ENCODE data around the gene CYP2F1.

Gene CYP2F1

GRCh38 chr19:41156207-41156606 lies 42.0 kb downstream of the CYP2F1 start:
- H4K20me1 ChIP-seq, result no peaks in the 10 kb centered on the region

DNA sequence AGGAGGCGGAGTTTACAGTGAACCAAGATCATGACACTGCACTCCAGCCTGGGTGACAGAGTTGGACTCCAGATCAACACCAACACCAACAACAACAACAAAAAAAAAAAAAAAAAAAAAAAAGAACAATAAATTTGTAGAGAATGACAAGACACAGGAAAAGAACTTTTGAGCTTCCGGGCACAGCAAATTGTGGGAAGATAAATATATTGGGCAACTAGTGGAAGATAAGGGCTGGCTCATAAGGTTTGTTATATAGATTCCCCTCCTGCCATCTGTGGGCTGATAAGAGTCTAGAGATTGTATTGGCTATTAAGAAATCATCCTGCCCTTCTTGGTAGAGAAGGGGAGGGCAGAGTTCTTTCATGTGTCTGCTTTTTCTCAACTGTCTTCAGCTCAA lies 45.6 kb downstream of the CYP2F1 start:
- no peak overlapping the region for H3K4me2 ChIP-seq

More at GRCh38 chr19:41156207-41156606, 42.0 kb downstream of the CYP2F1 start:
- no peaks in the 10 kb centered on the region for H3K4me1 ChIP-seq
- H3K36me3 ChIP-seq, result no peaks in the 10 kb centered on the region
- no peak overlapping the region for H3K4me2 ChIP-seq
- H3K4me3 ChIP-seq, result no peak overlapping the region
- H3K27ac ChIP-seq, result no peak overlapping the region
- no peaks in the 10 kb centered on the region for H3K27me3 ChIP-seq
- H3K9ac ChIP-seq, result no peak overlapping the region
- H3K9me3 ChIP-seq, result peaks cover 17% of the 10 kb centered on the region
- no peak for TF ChIP-seq Cebpa-rat (IDR thresholded peaks at IDR 0.05)

GRCh38 chr19:41161903-41162302 lies 47.7 kb downstream of the CYP2F1 start:
- H4K20me1 ChIP-seq, result no peaks in the 10 kb centered on the region
- TF ChIP-seq Cebpa-rat (IDR thresholded peaks at IDR 0.05), result no peak
- H3K27me3 ChIP-seq, result no peaks in the 10 kb centered on the region
- H3K4me2 ChIP-seq, result no peak overlapping the region
- no peaks in the 10 kb centered on the region for H3K4me1 ChIP-seq
- no peak overlapping the region for H3K9ac ChIP-seq
- H3K36me3 ChIP-seq, result no peaks in the 10 kb centered on the region
- H3K4me3 ChIP-seq, result no peak overlapping the region
- peaks cover 3% of the 10 kb centered on the region for H3K9me3 ChIP-seq
- H3K27ac ChIP-seq, result no peak overlapping the region

More for the DNA sequence above, 45.6 kb downstream of the CYP2F1 start:
- Histone ChIP-seq H3K9me3 (peaks cover 17% of the 10 kb centered on the region), H3K27me3 (no peaks in the 10 kb centered on the region), H3K4me3 (no peak overlapping the region), H3K9ac (no peak overlapping the region), H3K4me1 (no peaks in the 10 kb centered on the region), H4K20me1 (no peaks in the 10 kb centered on the region), H3K27ac (no peak overlapping the region), H3K36me3 (no peaks in the 10 kb centered on the region)
- TF ChIP-seq Cebpa-rat (IDR thresholded peaks at IDR 0.05), result no peak

GRCh38 chr19:41166944-41167804 lies 52.9 kb downstream of the CYP2F1 start:
- no peaks in the 10 kb centered on the region for H3K4me1 ChIP-seq
- no peak for TF ChIP-seq Cebpa-rat (IDR thresholded peaks at IDR 0.05)
- no peaks in the 10 kb centered on the region for H3K9me3 ChIP-seq
- no peaks in the 10 kb centered on the region for H3K36me3 ChIP-seq
- H3K4me2 ChIP-seq, result no peak overlapping the region
- H3K27ac ChIP-seq, result no peak overlapping the region
- H4K20me1 ChIP-seq, result no peaks in the 10 kb centered on the region
- no peaks in the 10 kb centered on the region for H3K27me3 ChIP-seq
- no peak overlapping the region for H3K9ac ChIP-seq
- no peak overlapping the region for H3K4me3 ChIP-seq

DNA sequence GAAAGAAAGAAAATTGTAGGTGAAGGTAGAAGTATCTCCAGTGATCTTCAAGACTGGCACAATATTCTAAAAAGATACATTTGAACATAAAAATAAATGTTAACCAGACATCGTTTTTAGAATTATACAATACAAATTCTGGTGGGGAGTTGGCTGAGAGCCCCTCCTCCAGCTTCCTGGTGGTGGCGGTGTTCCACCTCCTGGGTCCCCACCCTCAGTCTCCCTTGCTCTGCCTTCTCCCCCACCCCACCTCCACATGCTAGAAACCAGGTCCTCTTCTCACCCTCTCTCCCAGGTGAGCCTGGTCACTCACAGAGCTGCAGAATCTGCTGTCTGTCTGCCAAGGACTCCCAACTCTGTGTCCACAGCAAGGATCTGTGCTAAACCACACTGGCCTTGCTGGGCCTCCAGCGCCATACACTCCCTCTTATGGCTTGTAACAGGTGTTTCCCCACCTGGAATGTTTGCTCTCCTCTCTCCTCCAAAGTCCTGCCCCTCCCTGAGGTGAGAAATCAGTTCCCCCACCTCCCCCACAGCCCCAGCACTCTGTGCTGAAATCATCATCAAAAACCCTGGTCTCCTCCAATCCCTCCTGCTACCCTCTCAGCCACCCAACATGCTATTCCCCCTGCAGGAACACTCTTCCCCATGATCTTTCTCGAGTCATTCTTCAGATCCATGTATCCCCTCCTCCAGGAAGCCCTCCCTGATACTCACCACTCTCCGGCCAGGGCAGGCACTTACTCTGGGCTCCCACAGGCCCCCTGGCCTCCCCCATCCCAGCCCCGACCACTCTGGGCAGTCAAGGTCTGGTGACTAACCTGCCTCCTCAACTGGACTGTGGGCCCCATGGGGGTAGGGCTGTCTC lies 58.3 kb downstream of the CYP2F1 start:
- Histone ChIP-seq H3K4me3 (no peak overlapping the region), H3K36me3 (no peaks in the 10 kb centered on the region), H3K4me2 (no peak overlapping the region), H4K20me1 (no peaks in the 10 kb centered on the region), H3K4me1 (peaks cover 15% of the 10 kb centered on the region), H3K27ac (no peak overlapping the region), H3K27me3 (no peaks in the 10 kb centered on the region), H3K9ac (no peak overlapping the region), H3K9me3 (no peaks in the 10 kb centered on the region)
- no peak for TF ChIP-seq Cebpa-rat (IDR thresholded peaks at IDR 0.05)

GRCh38 chr19:41174297-41174928 lies 60.2 kb downstream of the CYP2F1 start:
- Histone ChIP-seq H3K27me3 (no peaks in the 10 kb centered on the region), H3K4me3 (no peak overlapping the region), H3K9ac (no peak overlapping the region), H3K4me1 (peaks cover 15% of the 10 kb centered on the region), H3K36me3 (no peaks in the 10 kb centered on the region), H3K4me2 (no peak overlapping the region), H4K20me1 (no peaks in the 10 kb centered on the region), H3K9me3 (peaks cover 7% of the 10 kb centered on the region; the same call in 1 of the 2 replicates), H3K27ac (no peak overlapping the region)
- no peak for TF ChIP-seq Cebpa-rat (IDR thresholded peaks at IDR 0.05)

DNA sequence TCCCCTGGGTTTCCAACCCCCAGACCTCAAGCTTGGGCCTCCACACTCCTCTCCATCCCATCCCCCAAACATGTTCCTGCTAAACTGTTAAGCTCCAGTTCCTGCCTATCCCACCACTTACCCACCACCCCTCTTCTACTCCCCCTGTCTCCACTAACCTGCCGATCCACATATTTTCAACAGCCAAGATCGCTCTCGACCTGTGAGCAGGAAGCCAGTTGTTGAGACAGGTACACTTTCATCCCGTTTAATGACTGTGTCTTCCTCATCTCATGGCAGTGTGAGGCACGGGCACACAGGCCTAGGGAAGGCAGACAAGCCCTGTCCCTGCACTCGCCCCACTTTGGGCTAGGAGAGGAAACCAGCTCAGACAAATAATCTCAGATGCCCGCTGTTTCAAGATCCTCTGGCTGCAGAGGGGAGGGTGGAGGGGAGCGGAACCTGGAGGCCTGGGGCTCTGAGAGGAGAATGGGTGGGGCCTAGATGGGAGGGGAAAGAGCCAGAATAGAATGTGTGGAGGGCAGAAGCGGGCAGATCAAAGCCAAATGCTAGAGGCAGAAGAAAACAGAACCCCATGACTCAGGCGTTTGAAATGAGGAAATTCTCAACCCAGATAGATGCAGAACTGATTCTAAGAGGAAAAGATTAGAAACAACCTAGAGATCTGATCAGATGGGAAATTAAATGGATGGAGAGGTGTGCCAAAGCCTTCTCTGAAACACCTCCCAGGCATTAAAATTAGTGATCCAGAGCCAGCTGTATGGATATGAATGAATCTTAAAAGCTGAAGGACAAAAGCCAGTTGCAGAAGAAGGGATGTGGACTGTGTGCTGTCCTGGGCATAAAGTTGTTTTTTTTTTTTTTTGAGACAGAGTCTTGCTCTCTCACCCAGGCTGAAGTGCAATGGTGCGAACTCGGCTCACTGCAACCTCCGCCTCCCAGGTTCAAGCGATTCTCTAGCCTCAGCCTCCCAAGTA lies 61.9 kb downstream of the CYP2F1 start:
- H3K9ac ChIP-seq, result 0 out of 2 replicates have a peak overlapping the region, but pooled peaks have one; percentile 19
- H3K36me3 ChIP-seq, result no peaks in the 10 kb centered on the region
- H3K27me3 ChIP-seq, result no peaks in the 10 kb centered on the region
- H3K4me2 ChIP-seq, result peak overlapping the region; percentile 64
- no peak for TF ChIP-seq Cebpa-rat (IDR thresholded peaks at IDR 0.05)
- H3K4me1 ChIP-seq, result peaks cover 15% of the 10 kb centered on the region
- no peak overlapping the region for H3K27ac ChIP-seq
- peaks cover 9% of the 10 kb centered on the region; the same call in 1 of the 2 replicates for H3K9me3 ChIP-seq
- no peak overlapping the region for H3K4me3 ChIP-seq
- H4K20me1 ChIP-seq, result no peaks in the 10 kb centered on the region

Measured in BLaER1 (cell line).